IPS-18a (cell line): ENCODE measurements around the gene FXYD1.

Experiments used
- H3K27ac ChIP-seq: one replicate; pipeline ENCODE4 v1.5.1; 2013; ENCODE audit warnings: low read length
- H3K27me3 ChIP-seq: one replicate; pipeline ENCODE4 v1.6.1; 2013; ENCODE audit warnings: mild to moderate bottlenecking, low read length; ENCODE audit not compliant: control insufficient read depth, insufficient read depth
- H3K36me3 ChIP-seq: one replicate; pipeline ENCODE4 v1.6.1; 2013; ENCODE audit warnings: low read depth, low read length; ENCODE audit not compliant: control insufficient read depth
- H3K4me1 ChIP-seq: one replicate; pipeline ENCODE4 v1.6.1; 2013; ENCODE audit warnings: low read depth, low read length; ENCODE audit not compliant: control insufficient read depth
- H3K4me3 ChIP-seq: one replicate; pipeline ENCODE4 v1.5.1; 2013; ENCODE audit warnings: low read length
- H3K9ac ChIP-seq: one replicate; pipeline ENCODE4 v1.6.1; 2013; ENCODE audit warnings: mild to moderate bottlenecking, low read length, moderate library complexity
- H3K9me3 ChIP-seq: one replicate; pipeline ENCODE4 v1.6.1; 2013; ENCODE audit warnings: low read depth, low read length; ENCODE audit not compliant: control insufficient read depth

The FXYD1 gene

DNA sequence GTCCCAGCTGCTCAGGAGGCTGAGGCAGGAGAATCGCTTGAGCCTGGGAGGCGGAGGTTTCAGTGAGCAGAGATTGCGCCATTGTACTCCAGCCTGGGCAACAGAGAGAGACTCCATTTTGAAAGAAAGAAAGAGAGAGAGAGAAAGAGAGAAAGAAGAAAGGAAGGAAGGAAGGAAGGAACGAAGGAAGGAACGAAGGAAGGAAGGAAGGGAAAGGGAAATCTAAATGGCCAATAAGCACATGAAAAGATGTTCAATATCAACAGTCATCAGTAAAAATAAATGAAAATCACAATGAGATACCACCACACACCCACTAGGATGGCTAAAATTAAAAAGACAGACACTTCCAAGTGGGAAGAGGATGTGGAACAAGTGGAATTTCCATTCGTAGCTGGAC, 35.6 kb downstream of the FXYD1 start:
- Histone ChIP-seq H3K27me3 (no peaks in the 10 kb centered on the region), H3K9ac (no peak overlapping the region), H3K36me3 (peaks cover 4% of the 10 kb centered on the region), H3K27ac (no peak overlapping the region), H3K9me3 (no peaks in the 10 kb centered on the region), H3K4me3 (no peak overlapping the region), H3K4me1 (peaks cover 4% of the 10 kb centered on the region)

DNA sequence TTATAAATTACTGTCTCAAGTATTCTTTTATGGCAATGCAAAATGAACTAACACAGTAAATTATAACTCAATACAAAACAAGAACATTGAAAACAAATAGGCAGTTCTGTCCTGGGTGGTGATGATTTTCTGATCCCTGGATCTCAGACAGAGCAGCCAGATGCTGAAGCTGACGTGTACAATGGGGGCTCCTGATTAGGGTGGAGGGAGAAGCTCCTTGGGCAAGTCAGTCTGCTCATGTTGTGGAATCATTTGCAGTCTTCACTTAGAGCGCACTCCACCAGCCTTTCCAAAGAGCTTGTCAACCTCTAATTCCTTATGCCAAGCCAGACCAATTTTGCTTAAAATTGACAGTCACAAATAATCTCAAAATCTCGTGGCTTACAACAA, 37.6 kb downstream of the FXYD1 start:
- no peaks in the 10 kb centered on the region for H3K36me3 ChIP-seq
- no peak overlapping the region for H3K27ac ChIP-seq
- H3K9me3 ChIP-seq, result no peaks in the 10 kb centered on the region
- H3K9ac ChIP-seq, result no peak overlapping the region
- H3K27me3 ChIP-seq, result no peaks in the 10 kb centered on the region
- H3K4me3 ChIP-seq, result no peak overlapping the region
- H3K4me1 ChIP-seq, result peaks cover 4% of the 10 kb centered on the region

DNA sequence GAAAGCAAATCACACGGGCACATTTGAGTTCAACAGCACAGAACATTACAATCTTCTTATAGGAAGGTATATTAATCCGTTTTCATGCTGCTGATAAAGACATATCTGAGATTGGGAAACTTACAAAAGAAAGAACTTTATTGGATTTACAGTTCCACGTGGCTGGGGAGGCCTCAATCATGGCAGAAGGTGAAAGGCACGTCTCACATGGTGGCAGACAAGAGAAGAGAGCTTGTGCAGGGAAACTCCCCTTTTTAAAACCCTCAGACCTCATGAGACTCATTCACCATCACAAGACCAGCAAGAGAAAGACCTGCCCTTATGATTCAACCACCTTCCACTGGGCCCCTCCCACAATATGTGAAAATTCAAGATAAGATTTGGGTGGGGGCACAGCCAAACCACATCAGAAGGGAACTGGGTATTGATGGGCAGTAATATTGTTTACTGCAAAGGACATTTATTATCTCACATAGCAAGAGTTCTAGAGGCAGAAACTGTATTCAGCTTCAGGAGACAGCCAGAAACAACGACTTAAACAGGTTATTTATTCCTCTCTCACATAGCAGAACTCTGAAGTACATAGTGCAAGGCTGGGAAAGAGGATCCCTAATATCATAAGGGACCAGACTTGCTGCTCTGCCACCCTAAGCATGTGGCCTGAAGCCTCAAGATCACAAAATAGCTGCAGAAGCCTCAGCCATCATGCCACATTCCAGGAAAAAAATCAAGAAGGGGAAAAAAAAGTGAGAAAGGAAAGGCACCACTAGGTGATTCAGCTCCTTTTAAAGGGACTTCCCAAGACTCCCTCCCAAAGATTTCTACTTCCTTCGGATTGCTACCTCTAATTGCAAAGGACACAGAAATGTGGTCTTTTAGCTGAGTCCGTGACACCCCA, 39.0 kb downstream of the FXYD1 start:
- H3K9ac ChIP-seq, result no peak overlapping the region
- H3K9me3 ChIP-seq, result no peaks in the 10 kb centered on the region
- H3K27me3 ChIP-seq, result no peaks in the 10 kb centered on the region
- H3K36me3 ChIP-seq, result no peaks in the 10 kb centered on the region
- no peak overlapping the region for H3K27ac ChIP-seq
- peaks cover 4% of the 10 kb centered on the region for H3K4me1 ChIP-seq
- H3K4me3 ChIP-seq, result no peak overlapping the region

DNA sequence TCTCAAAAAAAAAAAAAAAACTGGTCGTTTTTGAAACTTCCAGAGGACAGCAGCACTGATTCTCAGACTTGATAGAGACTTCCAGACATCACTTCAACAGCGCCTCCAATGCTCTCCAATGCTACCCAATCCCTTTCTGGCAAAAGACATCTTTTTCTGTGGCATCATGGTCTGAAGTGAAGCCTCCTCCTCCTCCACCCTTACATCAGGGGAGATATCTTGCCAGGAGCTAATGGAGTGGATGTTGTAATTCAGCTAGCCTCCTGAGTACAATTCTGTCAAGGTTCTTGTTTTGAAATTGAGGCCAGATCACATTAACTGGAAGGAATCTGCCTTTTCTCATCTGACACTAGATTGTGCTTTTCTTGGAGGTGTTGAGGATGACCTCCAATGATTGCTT, 40.1 kb downstream of the FXYD1 start:
- Histone ChIP-seq H3K9ac (no peak overlapping the region), H3K4me1 (peaks cover 4% of the 10 kb centered on the region), H3K36me3 (no peaks in the 10 kb centered on the region), H3K9me3 (no peaks in the 10 kb centered on the region), H3K4me3 (no peak overlapping the region), H3K27ac (no peak overlapping the region), H3K27me3 (no peaks in the 10 kb centered on the region)

DNA sequence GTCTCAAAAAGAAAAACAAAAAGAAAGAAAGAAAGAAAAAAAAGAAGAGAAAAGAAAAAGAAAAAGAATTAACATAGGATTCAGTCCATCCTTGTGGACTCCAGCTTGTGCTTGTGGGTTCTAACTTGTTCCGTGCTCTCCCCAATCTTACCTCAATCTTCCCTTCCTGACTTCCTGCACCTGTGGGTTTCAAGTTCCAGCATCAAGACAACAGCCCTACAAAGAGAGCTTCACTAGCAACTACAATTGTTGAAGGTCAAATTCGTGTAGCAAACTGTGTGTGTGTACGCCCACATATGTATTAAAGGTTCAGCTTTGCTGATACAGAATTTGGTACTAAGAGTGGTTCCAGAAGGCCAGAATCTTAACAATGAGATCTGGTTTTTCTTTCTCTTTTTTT, 41.2 kb downstream of the FXYD1 start:
- H3K9ac ChIP-seq, result no peak overlapping the region

DNA sequence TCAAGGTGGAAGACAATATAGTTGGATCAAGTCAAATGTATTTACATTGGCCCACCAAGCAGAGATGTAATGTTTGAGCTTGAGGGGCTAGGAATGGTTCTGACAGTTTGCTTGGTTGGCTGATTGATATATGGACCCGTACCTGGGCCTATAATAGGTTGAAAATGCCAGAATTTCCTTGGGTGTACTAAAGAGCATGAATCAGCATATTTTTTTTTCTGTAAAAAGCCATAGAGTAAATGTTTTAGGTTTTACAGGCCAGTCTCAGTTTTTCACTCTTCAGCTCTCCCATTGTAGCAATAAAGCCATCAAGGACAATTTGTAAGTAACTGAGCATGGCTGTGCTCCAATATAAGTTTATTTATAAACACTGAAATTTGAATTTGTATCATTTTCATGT, 42.8 kb downstream of the FXYD1 start:
- Histone ChIP-seq H3K4me1 (no peaks in the 10 kb centered on the region), H3K9ac (no peak overlapping the region), H3K27me3 (no peaks in the 10 kb centered on the region), H3K9me3 (no peaks in the 10 kb centered on the region), H3K27ac (no peak overlapping the region), H3K36me3 (no peaks in the 10 kb centered on the region), H3K4me3 (no peak overlapping the region)

More for the DNA sequence above, 41.2 kb downstream of the FXYD1 start:
- H3K9me3 ChIP-seq, result no peaks in the 10 kb centered on the region
- no peaks in the 10 kb centered on the region for H3K27me3 ChIP-seq
- no peak overlapping the region for H3K4me3 ChIP-seq
- no peaks in the 10 kb centered on the region for H3K36me3 ChIP-seq
- H3K27ac ChIP-seq, result no peak overlapping the region
- peaks cover 4% of the 10 kb centered on the region for H3K4me1 ChIP-seq

DNA sequence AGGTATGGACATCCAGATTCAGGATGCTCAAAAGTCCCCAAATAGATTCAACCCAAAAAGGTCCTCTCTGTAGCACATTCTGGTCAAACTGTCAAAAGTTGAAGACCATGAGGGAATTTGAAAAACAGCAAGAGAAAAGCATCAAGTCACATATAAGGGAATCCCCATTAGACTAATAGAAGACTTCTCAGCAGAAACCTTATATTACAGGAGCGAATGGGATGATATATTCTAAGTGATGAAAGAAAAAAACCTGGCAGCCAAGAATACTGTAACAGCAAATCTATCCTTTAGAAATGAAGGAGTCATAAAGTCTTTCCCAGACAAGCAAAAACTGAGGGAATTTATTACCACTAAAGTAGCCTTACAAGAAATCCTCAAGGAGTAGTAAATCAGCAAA, 45.6 kb downstream of the FXYD1 start:
- H3K36me3 ChIP-seq, result no peaks in the 10 kb centered on the region
- H3K4me3 ChIP-seq, result no peak overlapping the region
- no peaks in the 10 kb centered on the region for H3K4me1 ChIP-seq
- H3K9ac ChIP-seq, result no peak overlapping the region
- H3K9me3 ChIP-seq, result no peaks in the 10 kb centered on the region
- H3K27me3 ChIP-seq, result no peaks in the 10 kb centered on the region
- H3K27ac ChIP-seq, result no peak overlapping the region

DNA sequence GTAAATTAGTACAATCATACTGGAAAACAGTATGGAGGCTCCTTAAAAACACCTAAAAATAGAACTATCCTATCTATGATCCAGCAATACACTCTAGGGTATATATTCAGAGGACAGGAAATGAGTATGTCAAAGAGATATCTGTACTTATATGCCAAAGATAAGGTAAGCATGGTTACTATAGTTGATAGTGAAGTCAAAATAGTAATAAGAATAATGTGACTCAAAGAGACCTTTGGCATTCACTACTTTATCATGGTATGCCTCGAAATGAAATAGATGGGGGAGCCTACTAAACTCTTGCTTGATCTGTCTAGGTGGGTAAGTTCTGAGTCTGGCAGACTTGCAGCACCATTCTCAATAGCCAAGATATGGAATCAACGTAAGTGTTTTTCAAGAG, 46.3 kb downstream of the FXYD1 start:
- no peaks in the 10 kb centered on the region for H3K4me1 ChIP-seq
- H3K9ac ChIP-seq, result no peak overlapping the region
- H3K27ac ChIP-seq, result no peak overlapping the region
- H3K4me3 ChIP-seq, result no peak overlapping the region
- H3K36me3 ChIP-seq, result no peaks in the 10 kb centered on the region
- H3K27me3 ChIP-seq, result no peaks in the 10 kb centered on the region
- H3K9me3 ChIP-seq, result no peaks in the 10 kb centered on the region
